ENCODE measurements around the gene COLGALT1.
"Not testable (repeated sequence)": the region's sequence is repeated elsewhere in the genome, so short reads cannot be mapped to it uniquely, and the experiment has no call there.

The COLGALT1 gene

DNA sequence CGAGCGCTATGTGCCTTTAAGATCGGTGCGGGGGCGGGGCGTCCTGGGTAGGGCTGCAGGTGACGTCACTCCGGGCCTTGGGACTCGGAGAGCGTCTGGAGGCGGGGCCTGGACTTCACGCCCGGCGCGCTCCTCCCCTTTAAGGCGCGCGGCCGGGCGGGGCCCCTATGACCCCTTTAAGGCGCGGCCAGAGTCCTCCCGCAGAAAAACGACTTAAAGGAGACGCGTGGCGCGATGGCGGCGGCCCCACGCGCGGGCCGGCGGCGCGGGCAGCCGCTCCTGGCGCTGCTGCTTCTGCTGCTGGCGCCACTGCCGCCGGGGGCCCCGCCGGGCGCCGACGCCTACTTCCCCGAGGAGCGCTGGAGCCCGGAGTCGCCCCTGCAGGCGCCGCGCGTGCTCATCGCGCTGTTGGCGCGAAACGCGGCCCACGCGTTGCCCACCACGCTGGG, at the start of gene COLGALT1:
COLGALT1 (plus strand) TSS at position 170 of the 449 bp plus-strand sequence; CDS start at position 235, 65 bp downstream.
- peak in 13 of 14 donors; percentile 67 to 93 (median 88) for DNase-seq

DNA sequence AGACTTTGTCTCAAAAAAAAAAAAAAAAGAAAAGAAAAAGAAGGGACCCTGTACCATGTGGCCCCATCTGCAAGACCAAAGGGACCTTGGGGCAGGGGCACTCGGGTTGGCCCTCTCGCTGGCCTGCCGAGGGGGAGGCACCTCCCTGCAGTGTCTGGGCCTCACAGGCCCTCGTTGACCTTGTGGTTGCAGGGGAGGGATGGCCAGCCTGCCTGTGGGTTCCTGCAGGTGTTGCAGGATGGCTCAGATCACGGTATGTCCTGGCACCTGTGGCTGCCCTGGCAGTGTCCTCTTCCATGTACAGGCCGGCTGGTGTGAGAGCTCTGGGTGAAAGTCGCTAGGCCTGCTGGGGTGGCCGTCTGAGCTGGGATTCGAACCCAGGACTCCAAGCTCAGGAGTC, 48.7 kb upstream of the COLGALT1 start:
- no peak for DNase-seq

- not testable (repeated sequence) for DNase-seq
Measured at GRCh38 chr19:17508558-17508933, 46.9 kb upstream of the COLGALT1 start.

- DNase-seq, result peak in 2 of 14 donors; percentile 8 to 12
Measured at GRCh38 chr19:17510220-17510993, 45.0 kb upstream of the COLGALT1 start.

GRCh38 chr19:17511724-17512573, 43.5 kb upstream of the COLGALT1 start:
- DNase-seq, result peak; percentile 61 to 96 (median 89)

GRCh38 chr19:17512574-17512939, 42.9 kb upstream of the COLGALT1 start:
- DNase-seq, result no peak

GRCh38 chr19:17515408-17516149, 39.9 kb upstream of the COLGALT1 start:
- DNase-seq, result no peak

- no peak for DNase-seq
Measured at GRCh38 chr19:17517898-17518297, 37.6 kb upstream of the COLGALT1 start.

- DNase-seq, result not testable (repeated sequence)
Measured at GRCh38 chr19:17518654-17519053, 36.8 kb upstream of the COLGALT1 start.

DNA sequence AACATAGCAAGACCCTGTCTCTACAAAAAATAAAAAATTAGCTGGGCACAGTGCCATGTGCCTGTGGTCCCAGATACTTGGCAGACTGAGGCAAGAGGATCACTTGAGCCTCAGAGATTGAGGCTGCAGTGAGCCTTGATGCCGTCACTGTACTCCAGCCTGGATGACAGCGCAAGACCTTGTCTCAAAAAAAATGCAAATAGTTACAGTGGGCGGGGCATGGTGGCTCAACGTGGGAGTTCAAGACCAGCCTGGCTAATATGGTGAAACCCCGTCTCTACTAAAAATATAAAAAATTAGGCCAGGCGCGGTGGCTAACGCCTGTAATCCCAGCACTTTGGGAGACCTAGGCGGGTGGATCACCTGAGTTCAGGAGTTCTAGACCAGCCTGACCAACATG, 35.5 kb upstream of the COLGALT1 start:
- no peak for DNase-seq

- peak in 1 of 14 donors; percentile 10 for DNase-seq
Measured at GRCh38 chr19:17520865-17521264, 34.6 kb upstream of the COLGALT1 start.

DNA sequence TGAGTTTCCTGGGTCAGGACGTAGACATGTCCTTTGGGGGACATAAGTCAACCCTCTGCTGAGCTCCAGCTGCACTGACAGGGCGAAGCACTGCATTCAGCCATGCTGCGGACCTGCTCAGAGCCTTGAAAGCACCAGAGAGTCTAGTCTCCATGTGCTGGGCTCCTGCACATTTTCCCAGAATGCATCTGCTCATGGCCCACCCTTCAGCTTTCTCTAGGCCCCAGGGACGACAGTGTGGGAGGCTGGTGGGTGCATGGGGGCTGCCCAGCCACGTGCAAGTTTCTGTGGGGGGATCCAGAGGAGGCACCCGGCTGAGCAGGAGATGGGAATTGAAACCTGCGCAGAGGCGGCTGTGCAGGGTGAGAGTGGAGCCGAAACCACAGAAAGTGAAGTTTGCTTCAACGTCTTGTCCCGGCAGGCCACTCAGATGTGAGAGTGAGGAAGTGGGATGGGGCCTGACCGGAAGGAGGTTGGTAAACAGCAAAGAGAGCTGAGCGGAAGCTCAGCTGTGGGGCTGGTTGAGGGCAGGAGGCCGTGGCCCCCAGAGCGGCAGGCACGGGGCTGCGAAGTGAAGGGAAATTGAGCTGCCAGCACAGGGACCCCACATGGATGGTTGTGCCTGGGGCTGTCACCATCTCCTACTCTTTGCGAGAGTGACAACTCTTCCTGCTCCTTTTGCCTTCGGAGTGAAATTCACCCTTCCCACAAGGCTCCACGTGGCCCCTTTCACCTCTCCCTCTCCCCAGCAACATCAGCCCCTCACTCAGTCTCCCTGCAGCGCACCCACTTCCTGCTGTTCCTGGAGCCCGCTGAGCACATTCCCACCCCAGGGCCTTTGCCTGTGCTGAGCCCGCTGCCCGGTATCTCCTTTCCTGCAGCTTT, 32.2 kb upstream of the COLGALT1 start:
- DNase-seq, result peak in 10 of 14 donors; percentile 7 to 66 (median 37)

- DNase-seq, result no peak
Measured at GRCh38 chr19:17524651-17525050, 30.8 kb upstream of the COLGALT1 start.

- no peak for DNase-seq
Measured at GRCh38 chr19:17525141-17525540, 30.3 kb upstream of the COLGALT1 start.

GRCh38 chr19:17526922-17527321, 28.5 kb upstream of the COLGALT1 start:
- DNase-seq, result no peak

DNA sequence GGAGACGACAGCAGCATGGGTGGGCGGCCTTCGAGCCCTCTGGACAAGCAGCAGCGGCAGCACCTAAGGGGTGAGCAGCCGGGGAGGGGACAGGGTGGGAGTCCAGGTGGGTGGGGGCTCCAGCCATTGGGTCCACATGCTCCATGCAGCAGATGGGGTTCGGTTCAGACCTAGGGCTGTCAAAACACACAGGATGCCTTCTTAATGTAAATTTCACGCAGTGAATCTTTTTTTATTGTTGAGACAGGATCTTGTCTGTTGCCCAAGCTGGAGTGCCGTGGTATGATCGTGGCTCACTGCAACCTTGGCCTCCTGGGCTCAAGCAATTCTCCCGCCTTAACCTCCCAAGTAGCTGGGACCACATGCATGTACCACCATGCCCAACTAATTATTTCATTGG, 28.1 kb upstream of the COLGALT1 start:
- DNase-seq, result no peak

- no peak for DNase-seq
Measured at GRCh38 chr19:17528610-17529009, 26.8 kb upstream of the COLGALT1 start.

DNA sequence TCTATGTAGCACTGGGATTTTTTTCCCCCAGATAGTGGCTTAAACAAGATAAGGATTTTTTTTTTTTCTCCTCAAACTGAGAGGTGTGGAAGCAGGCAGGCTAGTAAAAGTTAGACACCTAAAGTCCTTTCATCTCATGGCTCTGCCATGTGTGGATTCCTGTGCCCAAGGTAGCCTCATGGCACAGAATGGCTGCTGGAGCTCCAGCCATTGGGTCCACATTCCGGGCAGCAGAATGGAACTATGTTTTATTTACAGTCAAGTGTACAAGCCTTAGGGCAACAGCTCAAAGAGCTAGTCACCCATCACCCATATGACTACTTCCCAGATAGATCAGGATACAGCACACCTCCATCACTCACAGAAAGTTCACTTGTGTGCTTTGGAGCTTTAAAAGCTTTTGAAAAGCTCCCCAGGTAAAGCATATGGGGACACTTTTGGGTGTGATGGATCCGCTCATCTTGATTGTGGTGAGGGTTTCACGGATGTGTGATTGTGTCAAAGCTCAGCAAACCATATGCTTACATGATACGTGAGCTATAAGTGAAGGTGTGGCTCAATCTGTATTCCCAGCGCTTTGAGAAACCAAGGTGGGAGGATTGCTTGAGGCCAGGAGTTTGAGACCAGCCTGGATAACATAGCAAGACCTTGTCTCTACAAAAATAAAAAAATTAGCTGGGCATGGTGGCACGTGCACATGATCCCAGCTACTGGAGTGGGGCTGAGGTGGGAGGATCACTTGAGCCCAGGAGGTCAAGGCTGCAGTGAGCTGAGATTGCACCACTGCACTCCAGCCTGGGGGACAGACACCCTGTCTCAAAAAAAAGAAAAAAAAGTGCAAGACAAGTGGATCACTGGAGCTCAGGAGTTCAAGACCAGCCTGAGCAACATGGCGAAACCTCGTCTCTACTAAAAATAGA, 25.9 kb upstream of the COLGALT1 start:
- no peak for DNase-seq

DNA sequence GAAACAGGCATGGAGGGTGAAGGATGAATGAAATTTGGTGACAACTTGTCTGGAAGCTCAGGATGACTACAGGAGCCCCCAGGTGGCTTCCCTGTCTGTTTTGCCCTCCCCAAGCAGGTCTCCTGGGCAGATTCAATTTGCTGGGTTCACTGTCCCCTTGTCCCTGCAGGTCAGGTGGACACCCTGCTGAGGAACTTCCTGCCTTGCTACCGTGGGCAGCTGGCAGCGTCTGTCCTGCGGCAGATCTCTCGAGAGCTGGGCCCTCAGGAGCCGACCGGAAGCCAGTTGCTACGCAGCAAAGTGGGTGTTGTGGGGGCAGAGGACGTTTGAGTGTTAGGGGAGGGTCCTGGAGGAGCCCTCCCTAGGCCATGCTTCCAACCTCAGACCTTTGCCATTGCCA, 24.9 kb upstream of the COLGALT1 start:
- no peak for DNase-seq

GRCh38 chr19:17532116-17532515, 23.3 kb upstream of the COLGALT1 start:
- no peak for DNase-seq

DNA sequence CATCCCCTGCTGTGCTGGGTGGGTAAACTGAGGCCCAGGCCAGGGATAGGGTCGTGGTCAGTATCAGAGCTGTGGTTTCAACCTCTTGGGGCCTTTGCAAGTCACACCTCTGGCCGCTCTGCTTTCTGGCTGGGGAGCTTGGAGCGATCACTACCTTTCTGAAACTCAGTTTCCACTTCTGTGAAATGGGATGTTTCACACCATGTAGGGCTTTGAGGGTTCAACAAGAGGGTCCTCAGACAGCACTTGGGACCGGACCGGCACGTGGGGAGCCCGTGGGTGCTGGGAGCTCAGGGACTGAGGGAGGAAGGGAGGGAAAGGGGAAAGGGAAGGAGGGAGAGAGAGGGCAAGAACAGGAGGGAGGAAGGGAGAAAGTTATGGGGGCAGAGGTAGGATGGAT, 22.9 kb upstream of the COLGALT1 start:
- DNase-seq, result no peak

Measured in C1 segment of cervical spinal cord (tissue), 14 donors.